Measurements from ENCODE around the gene MEI1.

The MEI1 gene

DNA sequence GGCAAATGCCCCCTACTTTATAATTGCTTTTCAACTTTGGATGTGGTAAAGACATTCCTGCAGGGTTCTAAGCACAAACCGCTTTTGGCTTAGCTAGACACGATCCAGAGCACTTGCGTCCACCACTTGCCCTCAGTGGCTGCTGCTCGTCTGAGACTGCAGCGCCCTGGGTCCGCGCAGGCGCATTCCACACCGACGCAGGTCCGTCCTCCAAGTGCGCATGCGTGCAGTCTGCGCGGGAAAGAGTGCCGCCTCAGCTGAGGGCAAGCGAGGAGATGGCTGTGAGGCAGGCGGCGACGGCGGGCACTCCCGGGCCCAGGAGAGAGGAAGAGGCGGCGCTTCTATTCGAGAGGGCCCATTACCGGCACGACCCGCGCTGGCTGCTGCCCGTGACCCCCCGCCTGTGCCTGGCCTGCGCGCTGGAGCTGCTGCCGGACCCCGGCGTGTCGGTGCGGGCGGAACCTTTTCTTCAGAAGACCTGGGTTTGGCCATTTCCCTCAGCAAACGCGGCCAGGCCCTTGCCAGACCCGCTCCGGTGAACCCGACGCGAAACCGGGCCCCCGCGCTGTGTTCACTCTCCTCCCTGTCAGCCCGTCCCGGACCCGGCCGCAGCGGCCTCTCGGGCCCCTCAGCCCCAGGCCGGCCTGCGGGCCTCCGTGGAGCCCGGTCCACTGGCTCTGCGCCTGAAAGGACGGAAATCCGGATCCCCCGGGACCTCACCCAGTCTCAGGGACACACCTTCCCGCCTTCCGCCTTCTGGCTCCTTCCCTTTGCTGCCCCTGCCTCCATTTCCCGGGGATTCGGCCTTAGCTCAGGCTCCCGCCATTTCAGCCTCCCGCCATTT is at the start of gene MEI1:
TSS of gene MEI1 (plus strand) at position 240 of the 844 bp plus-strand sequence. CDS start at position 276, 36 bp downstream.
- in situ Hi-C loops (cut with MboI; ENCODE audit: low sequenced_read_pairs, unreplicated experiment) = loop anchor here (5.0 kb wide), 1 partner anchor 243 kb away; no protein-coding TSS in a partner anchor
- DNase-seq (ENCODE audit: low spot score) = peak; percentile 93
- TF ChIP-seq, protein P1, sequence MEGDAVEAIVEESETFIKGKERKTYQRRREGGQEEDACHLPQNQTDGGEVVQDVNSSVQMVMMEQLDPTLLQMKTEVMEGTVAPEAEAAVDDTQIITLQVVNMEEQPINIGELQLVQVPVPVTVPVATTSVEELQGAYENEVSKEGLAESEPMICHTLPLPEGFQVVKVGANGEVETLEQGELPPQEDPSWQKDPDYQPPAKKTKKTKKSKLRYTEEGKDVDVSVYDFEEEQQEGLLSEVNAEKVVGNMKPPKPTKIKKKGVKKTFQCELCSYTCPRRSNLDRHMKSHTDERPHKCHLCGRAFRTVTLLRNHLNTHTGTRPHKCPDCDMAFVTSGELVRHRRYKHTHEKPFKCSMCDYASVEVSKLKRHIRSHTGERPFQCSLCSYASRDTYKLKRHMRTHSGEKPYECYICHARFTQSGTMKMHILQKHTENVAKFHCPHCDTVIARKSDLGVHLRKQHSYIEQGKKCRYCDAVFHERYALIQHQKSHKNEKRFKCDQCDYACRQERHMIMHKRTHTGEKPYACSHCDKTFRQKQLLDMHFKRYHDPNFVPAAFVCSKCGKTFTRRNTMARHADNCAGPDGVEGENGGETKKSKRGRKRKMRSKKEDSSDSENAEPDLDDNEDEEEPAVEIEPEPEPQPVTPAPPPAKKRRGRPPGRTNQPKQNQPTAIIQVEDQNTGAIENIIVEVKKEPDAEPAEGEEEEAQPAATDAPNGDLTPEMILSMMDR (IDR thresholded peaks at IDR 0.05; ENCODE audit: borderline replicate concordance, control extremely low read depth, extremely low read depth, insufficient read depth, missing control alignments) = no peak

GRCh38 chr22:41650229-41650628 is 49.1 kb upstream of the MEI1 start:
- in situ Hi-C loops (cut with MboI; ENCODE audit: low sequenced_read_pairs, unreplicated experiment) = no loop called here
- no peak for DNase-seq (ENCODE audit: low spot score)
- TF ChIP-seq, protein P1 (IDR thresholded peaks at IDR 0.05; ENCODE audit: borderline replicate concordance, control extremely low read depth, extremely low read depth, insufficient read depth, missing control alignments) = no peak

GRCh38 chr22:41650821-41651220 is 48.5 kb upstream of the MEI1 start:
- in situ Hi-C loops (cut with MboI; ENCODE audit: low sequenced_read_pairs, unreplicated experiment) = no loop called here
- no peak for DNase-seq (ENCODE audit: low spot score)
- TF ChIP-seq, protein P1 (IDR thresholded peaks at IDR 0.05; ENCODE audit: borderline replicate concordance, control extremely low read depth, extremely low read depth, insufficient read depth, missing control alignments) = no peak

- no peak for DNase-seq (ENCODE audit: low spot score)
- TF ChIP-seq, protein P1 (IDR thresholded peaks at IDR 0.05; ENCODE audit: borderline replicate concordance, control extremely low read depth, extremely low read depth, insufficient read depth, missing control alignments) = no peak
- in situ Hi-C loops (cut with MboI; ENCODE audit: low sequenced_read_pairs, unreplicated experiment) = no loop called here
Observed at GRCh38 chr22:41654322-41654721, 45.0 kb upstream of the MEI1 start.

- DNase-seq (ENCODE audit: low spot score) = no peak
- in situ Hi-C loops (cut with MboI; ENCODE audit: low sequenced_read_pairs, unreplicated experiment) = no loop called here
- TF ChIP-seq, protein P1 (IDR thresholded peaks at IDR 0.05; ENCODE audit: borderline replicate concordance, control extremely low read depth, extremely low read depth, insufficient read depth, missing control alignments) = no peak
Observed at GRCh38 chr22:41656556-41656955, 42.7 kb upstream of the MEI1 start.

GRCh38 chr22:41657709-41658108 is 41.6 kb upstream of the MEI1 start:
- DNase-seq (ENCODE audit: low spot score) = no peak
- in situ Hi-C loops (cut with MboI; ENCODE audit: low sequenced_read_pairs, unreplicated experiment) = no loop called here
- TF ChIP-seq, protein P1 (IDR thresholded peaks at IDR 0.05; ENCODE audit: borderline replicate concordance, control extremely low read depth, extremely low read depth, insufficient read depth, missing control alignments) = no peak

Measured in GM13976 (cell line).